Panc1 (cell line): ENCODE data around the gene TRAPPC8. TPM values are rescaled to one million over a fixed set of nuclear protein-coding genes. Genes with fewer than 3 reads are reported as not detected.
"Not testable (repeated sequence)": the region's sequence is repeated elsewhere in the genome, so short reads cannot be mapped to it uniquely, and the experiment has no call there.

Experiments
- ATAC-seq: fragments of 200-7000 bp; cut with Tn5 transposase; 2 replicates; pipeline ENCODE4 v1.9.1; 2020; ENCODE audit warnings: mild to moderate bottlenecking, moderate library complexity
- BruUV-seq: library from RNA; stranded (reverse); fragments of 400-500 nt; replicated peaks from 2 replicates; lab custom pipeline; 2021; lab: Mats Ljungman, UMichigan
- CTCF ChIA-PET: fragments of 300-600 bp; sonication (Branson Sonifier 250); formaldehyde crosslinking; loops from one replicate; lab custom pipeline; 2022; ENCODE audit warnings: antibody characterized with exemption; lab: Charles Lee
- POLR2A ChIA-PET: fragments of 300-600 bp; sonication (Branson Sonifier 250); formaldehyde crosslinking; loops from one replicate; lab custom pipeline; 2022; ENCODE audit warnings: antibody characterized with exemption; lab: Charles Lee
- DNase-seq: peaks from one replicate; pipeline ENCODE4 v3.0.0-alpha.2; 2010; ENCODE audit warnings: low read depth, low spot score
- H3K27ac ChIP-seq: 2 replicates; pipeline ENCODE4 v1.5.1; 2011; ENCODE audit warnings: mild to moderate bottlenecking, low read length, inconsistent platforms
- H3K27me3 ChIP-seq: fragments of 200-500 bp; sonication (Bioruptor generic); 2 replicates; pipeline ENCODE4 v1.6.0; 2014; ENCODE audit warnings: low read length, inconsistent platforms; ENCODE audit not compliant: control insufficient read depth, insufficient read depth
- H3K36me3 ChIP-seq: fragments of 200-500 bp; sonication (Bioruptor generic); 2 replicates; pipeline ENCODE4 v1.5.1; 2014; ENCODE audit warnings: inconsistent platforms, mild to moderate bottlenecking, low read length, moderate library complexity; ENCODE audit not compliant: control insufficient read depth, insufficient read depth
- H3K4me1 ChIP-seq: 2 replicates; pipeline ENCODE4 v1.5.1; 2011; ENCODE audit warnings: inconsistent platforms, mild to moderate bottlenecking, low read length, moderate library complexity; ENCODE audit not compliant: control insufficient read depth, insufficient read depth
- H3K4me3 ChIP-seq, 2 experiments: 2 replicates each; pipeline ENCODE4 v1.5.1; 2011 to 2012; ENCODE audit warnings: low read depth in 2 of 2, low read length in 2 of 2, mild to moderate bottlenecking in 2 of 2, inconsistent platforms in 1 of 2, moderate library complexity in 1 of 2
- H3K9me3 ChIP-seq: fragments of 200-500 bp; sonication (Bioruptor generic); 2 replicates; pipeline ENCODE4 v1.5.1; 2014; ENCODE audit warnings: low read depth, mild to moderate bottlenecking, inconsistent platforms, low read length, moderate library complexity; ENCODE audit not compliant: control insufficient read depth, insufficient read depth
- CTCF ChIP-seq: fragments of 450-650 bp; IDR thresholded peaks from 2 replicates; pipeline ENCODE4 v1.5.1; 2017; ENCODE audit warnings: mild to moderate bottlenecking
- POLR2AphosphoS5 ChIP-seq: IDR thresholded peaks from 2 replicates; pipeline ENCODE4 v1.6.1; 2012; ENCODE audit warnings: mild to moderate bottlenecking, low read depth, low read length, moderate library complexity
- REST ChIP-seq, 2 experiments: IDR thresholded peaks; 2 replicates each; pipeline ENCODE4 v1.6.1; 2011 to 2012; ENCODE audit warnings: low read depth in 2 of 2, control low read depth in 1 of 2, low read length in 1 of 2, mild to moderate bottlenecking in 1 of 2, moderate library complexity in 1 of 2; ENCODE audit not compliant: insufficient read depth in 1 of 2
- SIN3A ChIP-seq: IDR thresholded peaks from 2 replicates; pipeline ENCODE4 v1.6.1; 2012; ENCODE audit warnings: low read depth, mild to moderate bottlenecking, low read length, moderate library complexity, borderline replicate concordance; ENCODE audit not compliant: insufficient read depth
- TCF7L2 ChIP-seq: IDR thresholded peaks from 2 replicates; pipeline ENCODE4 v1.6.1; 2011; ENCODE audit warnings: mild to moderate bottlenecking, low read depth, low read length, inconsistent platforms
- in situ Hi-C: cut with HindIII; loops from 2 replicates; pipeline ENCODE4 v1.10.0; 2016; ENCODE audit warnings: low sequenced_read_pairs, low pct_unique_long_range_greater_than_20kb
- intact Hi-C: fragments of 100-400 bp; cut with micrococcal nuclease; formaldehyde crosslinking; loops from one replicate; pipeline ENCODE4 v1.10.0; 2022; ENCODE audit not compliant: unreplicated experiment
- total RNA-seq: library from RNA; stranded (reverse); gene quantifications from one replicate; pipeline ENCODE4 v1.2.1, GENCODE V29; 2021; ENCODE audit not compliant: unreplicated experiment

Gene TRAPPC8
- total RNA-seq, 1 experiment from 2014 or later: 35.3 TPM

DNA sequence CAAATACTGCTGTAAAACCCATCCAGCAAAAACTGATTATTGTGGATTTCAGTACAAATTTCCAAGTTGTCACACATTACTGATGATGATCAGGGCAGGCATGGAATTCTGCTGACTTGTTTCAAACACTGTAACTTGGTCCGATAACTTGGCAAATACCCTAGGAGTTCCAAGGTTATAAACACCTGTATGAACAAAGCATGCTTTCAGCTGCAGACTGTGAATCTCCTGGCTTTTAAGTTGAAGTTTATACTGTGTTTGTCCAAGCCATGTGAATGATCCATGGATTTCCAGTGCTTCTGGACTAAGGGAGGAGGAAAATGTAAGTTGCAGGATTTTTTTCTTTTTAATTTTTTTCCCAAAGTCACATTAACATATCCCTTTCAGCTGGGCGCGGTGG is 112.2 kb downstream of the TRAPPC8 start:
- TF ChIP-seq POLR2AphosphoS5 (no peak), REST (IDR thresholded peaks at IDR 0.05; ENCODE audit: insufficient read depth in 1 of 2, low read depth in 2 of 2, low read length in 1 of 2) (no peak)
- Histone ChIP-seq H3K4me3 (no peak overlapping the region), H3K36me3 (peaks cover 2% of the 10 kb centered on the region; the same call in 1 of the 2 replicates), H3K9me3 (no peaks in the 10 kb centered on the region), H3K27me3 (no peaks in the 10 kb centered on the region), H3K4me1 (no peaks in the 10 kb centered on the region), H3K27ac (no peak overlapping the region)
- no peak for DNase-seq
- intact Hi-C loops: no loop called here
- CTCF ChIA-PET: no interaction called here
- no peak for ATAC-seq
- in situ Hi-C loops: no loop called here
- POLR2A ChIA-PET: no interaction called here
- no TSS peak for BruUV-seq

DNA sequence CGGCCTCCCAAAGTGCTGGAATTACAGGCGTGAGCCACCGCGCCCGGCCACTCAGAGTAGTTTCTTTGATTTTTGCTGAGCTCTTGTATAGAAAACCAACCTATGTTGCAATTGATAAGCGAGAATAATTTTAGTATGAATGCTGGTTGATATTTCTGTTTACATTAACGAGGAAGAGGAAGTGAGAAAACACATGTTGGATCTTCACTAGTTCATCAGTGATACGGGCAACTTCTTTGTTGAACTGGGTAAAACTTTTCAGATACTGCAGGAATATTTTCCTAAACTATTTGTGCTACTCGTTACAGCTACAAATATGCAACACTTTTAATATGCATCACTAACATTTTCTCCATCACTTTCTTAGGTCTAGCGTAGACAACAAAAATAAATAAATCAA is 114.3 kb downstream of the TRAPPC8 start:
- ChIA-PET POLR2A (no interaction called here), CTCF (no interaction called here)
- Histone ChIP-seq H3K36me3 (peaks cover 2% of the 10 kb centered on the region; the same call in 1 of the 2 replicates), H3K27ac (no peak overlapping the region), H3K4me1 (no peaks in the 10 kb centered on the region), H3K27me3 (no peaks in the 10 kb centered on the region), H3K9me3 (no peaks in the 10 kb centered on the region), H3K4me3 (no peak overlapping the region)
- TF ChIP-seq SIN3A (no peak), TCF7L2 (no peak), CTCF (no peak), REST (IDR thresholded peaks at IDR 0.05; ENCODE audit: insufficient read depth in 1 of 2, low read depth in 2 of 2, low read length in 1 of 2) (no peak), POLR2AphosphoS5 (no peak)
- no TSS peak for BruUV-seq
- ATAC-seq: no peak
- intact Hi-C loops: no loop called here
- in situ Hi-C loops: no loop called here
- no peak for DNase-seq

DNA sequence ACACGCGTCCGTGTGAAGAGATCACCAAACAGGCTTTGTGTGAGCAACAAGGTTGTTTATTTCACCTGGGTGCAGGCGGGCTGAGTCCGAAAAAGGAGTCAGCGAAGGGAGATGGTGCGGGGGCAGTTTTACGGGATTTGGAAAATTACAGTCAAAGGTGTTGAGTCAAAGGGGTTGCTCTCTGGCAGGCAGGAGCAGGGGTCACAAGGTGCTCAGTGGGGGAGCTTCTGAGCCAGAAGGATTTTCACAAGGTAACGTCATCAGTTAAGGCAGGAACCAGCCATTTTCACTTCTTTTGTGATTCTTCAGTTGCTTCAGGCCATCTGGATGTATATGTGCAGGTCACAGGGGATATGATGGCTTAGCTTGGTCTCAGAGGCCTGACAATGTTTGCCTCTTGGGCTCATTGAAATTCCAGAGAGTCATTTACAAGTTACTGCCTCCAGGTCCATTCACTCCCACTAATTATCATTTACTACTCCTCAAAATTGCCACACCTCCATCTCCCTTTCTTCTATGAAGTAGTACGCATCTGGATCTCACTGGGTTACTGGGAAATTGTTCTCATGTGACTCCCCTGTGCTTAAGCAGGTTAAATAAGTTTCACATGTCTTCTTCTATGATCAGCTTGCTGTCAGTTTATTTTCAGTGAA is 116.1 kb downstream of the TRAPPC8 start:
- H3K4me1 ChIP-seq, H3K36me3 ChIP-seq, POLR2A ChIA-PET, H3K4me3 ChIP-seq, H3K27me3 ChIP-seq, CTCF ChIA-PET, in situ Hi-C loops, ATAC-seq, H3K27ac ChIP-seq, intact Hi-C loops, BruUV-seq, H3K9me3 ChIP-seq, DNase-seq: not testable (repeated sequence)
